Measurements from ENCODE around the gene CD180. TPM values are rescaled to one million over a fixed set of nuclear protein-coding genes. Genes with fewer than 3 reads are reported as not detected.
A peak's percentile ranks its signal among the peaks of the same experiment; 100 is the strongest.

Gene CD180
- total and polyA plus RNA-seq, 2 experiments from 2014 or later = 0.07 TPM; not detected in 1

DNA sequence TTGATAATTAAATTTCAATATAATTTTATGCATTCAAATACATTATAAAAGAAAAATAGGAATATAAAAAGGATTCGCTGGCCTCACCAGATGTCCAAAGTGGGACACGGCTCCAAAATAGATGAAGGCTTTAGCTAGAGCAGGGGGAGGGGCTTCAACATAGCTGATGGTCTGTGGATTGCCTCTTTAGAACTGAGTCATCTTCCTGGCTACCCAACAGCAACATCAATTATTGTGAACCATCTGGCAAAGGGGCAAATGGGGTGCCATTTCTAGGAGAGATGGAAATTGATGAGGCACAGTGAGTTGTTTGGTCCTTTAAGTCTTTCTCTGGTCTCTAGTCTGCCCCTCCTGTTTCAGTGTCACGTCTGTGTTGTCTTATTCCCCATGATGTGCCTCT lies 44.2 kb upstream of the CD180 start:
- no peaks in the 10 kb centered on the region for H4K20me1 ChIP-seq (ENCODE audit: insufficient read depth, poor library complexity, severe bottlenecking)
- H2AFZ ChIP-seq = no peak overlapping the region
- H3K9me2 ChIP-seq (replicated peaks; ENCODE audit: insufficient read depth) = no peaks in the 10 kb centered on the region
- no peaks in the 10 kb centered on the region for H3K36me3 ChIP-seq (replicated peaks; ENCODE audit: insufficient read depth, low read depth)
- H3K27ac ChIP-seq = no peak overlapping the region
- DNase-seq (ENCODE audit: low spot score) = no peak
- TF ChIP-seq EZH2phosphoT487 (IDR thresholded peaks at IDR 0.05; ENCODE audit: low read depth, severe bottlenecking, unreplicated experiment) = no peak
- no peak for TF ChIP-seq EZH2 (IDR thresholded peaks at IDR 0.05; ENCODE audit: borderline replicate concordance)
- TF ChIP-seq, protein P1, sequence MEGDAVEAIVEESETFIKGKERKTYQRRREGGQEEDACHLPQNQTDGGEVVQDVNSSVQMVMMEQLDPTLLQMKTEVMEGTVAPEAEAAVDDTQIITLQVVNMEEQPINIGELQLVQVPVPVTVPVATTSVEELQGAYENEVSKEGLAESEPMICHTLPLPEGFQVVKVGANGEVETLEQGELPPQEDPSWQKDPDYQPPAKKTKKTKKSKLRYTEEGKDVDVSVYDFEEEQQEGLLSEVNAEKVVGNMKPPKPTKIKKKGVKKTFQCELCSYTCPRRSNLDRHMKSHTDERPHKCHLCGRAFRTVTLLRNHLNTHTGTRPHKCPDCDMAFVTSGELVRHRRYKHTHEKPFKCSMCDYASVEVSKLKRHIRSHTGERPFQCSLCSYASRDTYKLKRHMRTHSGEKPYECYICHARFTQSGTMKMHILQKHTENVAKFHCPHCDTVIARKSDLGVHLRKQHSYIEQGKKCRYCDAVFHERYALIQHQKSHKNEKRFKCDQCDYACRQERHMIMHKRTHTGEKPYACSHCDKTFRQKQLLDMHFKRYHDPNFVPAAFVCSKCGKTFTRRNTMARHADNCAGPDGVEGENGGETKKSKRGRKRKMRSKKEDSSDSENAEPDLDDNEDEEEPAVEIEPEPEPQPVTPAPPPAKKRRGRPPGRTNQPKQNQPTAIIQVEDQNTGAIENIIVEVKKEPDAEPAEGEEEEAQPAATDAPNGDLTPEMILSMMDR (IDR thresholded peaks at IDR 0.05; ENCODE audit: poor library complexity) = no peak
- H3K4me1 ChIP-seq (ENCODE audit: insufficient read depth) = peaks cover 18% of the 10 kb centered on the region
- no peak overlapping the region for H3K4me2 ChIP-seq
- no peak overlapping the region for H3K4me3 ChIP-seq
- no peaks in the 10 kb centered on the region for H3K9me3 ChIP-seq (ENCODE audit: low read depth)
- 88% methylated on average over 3 of the region's 3 CpGs for WGBS (ENCODE audit: low lambda C conversion rate, missing lambda C conversion rate)
- H3K27me3 ChIP-seq = no peaks in the 10 kb centered on the region
- no peaks in the 10 kb centered on the region for H3K79me2 ChIP-seq

DNA sequence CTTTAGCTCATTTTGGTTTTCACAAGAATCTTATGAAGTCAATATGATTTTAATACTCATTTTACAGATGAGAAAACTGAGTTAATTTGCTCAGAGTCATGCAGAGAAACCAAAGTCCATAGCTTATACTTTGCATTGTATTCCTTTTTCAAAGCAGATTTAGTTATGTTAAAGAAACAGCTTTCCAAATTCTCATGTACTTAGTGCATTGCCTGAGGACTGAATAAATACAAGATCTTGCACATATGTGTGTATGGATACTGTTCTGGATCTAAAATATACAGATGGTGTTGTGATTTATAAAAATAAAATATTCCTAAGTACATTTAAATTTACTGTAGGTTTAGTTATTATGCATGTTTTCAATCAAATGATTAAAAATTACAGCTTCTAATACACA lies 43.5 kb upstream of the CD180 start:
- TF ChIP-seq, protein P1 (IDR thresholded peaks at IDR 0.05; ENCODE audit: poor library complexity) = no peak
- no peak for TF ChIP-seq EZH2phosphoT487 (IDR thresholded peaks at IDR 0.05; ENCODE audit: low read depth, severe bottlenecking, unreplicated experiment)
- no peak for TF ChIP-seq EZH2 (IDR thresholded peaks at IDR 0.05; ENCODE audit: borderline replicate concordance)
- no peaks in the 10 kb centered on the region for H3K79me2 ChIP-seq
- H3K4me3 ChIP-seq = no peak overlapping the region
- H3K27me3 ChIP-seq = no peaks in the 10 kb centered on the region
- H2AFZ ChIP-seq = no peak overlapping the region
- H3K9me3 ChIP-seq (ENCODE audit: low read depth) = no peaks in the 10 kb centered on the region
- no peak overlapping the region for H3K4me2 ChIP-seq
- DNase-seq (ENCODE audit: low spot score) = no peak
- H4K20me1 ChIP-seq (ENCODE audit: insufficient read depth, poor library complexity, severe bottlenecking) = no peaks in the 10 kb centered on the region
- peaks cover 26% of the 10 kb centered on the region for H3K4me1 ChIP-seq (ENCODE audit: insufficient read depth)
- no peak overlapping the region for H3K27ac ChIP-seq
- H3K36me3 ChIP-seq (replicated peaks; ENCODE audit: insufficient read depth, low read depth) = no peaks in the 10 kb centered on the region
- no peaks in the 10 kb centered on the region for H3K9me2 ChIP-seq (replicated peaks; ENCODE audit: insufficient read depth)

DNA sequence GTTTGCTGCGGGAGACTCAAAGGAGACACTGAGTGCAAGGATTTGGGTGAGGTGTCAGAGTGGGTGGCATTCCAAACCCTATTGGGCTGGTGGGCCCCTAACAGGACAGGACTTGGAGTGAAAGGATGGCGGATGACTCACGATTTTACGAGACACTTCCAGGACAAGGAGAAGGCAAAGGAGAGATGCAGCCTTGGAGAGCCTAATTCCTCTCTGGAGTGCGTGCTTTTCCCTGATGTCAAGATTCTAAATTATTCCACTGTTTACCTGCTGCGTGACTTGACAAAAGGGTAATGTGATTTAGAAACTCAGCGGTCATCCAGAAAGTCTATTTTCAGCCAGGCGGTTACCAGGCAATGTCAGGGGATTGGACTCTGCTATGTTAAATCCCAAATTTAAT lies 41.6 kb upstream of the CD180 start:
- Histone ChIP-seq H3K4me3 (no peak overlapping the region), H2AFZ (no peak overlapping the region), H3K9me3 (ENCODE audit: low read depth) (no peaks in the 10 kb centered on the region), H4K20me1 (ENCODE audit: insufficient read depth, poor library complexity, severe bottlenecking) (no peaks in the 10 kb centered on the region), H3K36me3 (replicated peaks; ENCODE audit: insufficient read depth, low read depth) (no peaks in the 10 kb centered on the region), H3K79me2 (no peaks in the 10 kb centered on the region), H3K27ac (peak overlapping the region; percentile 43), H3K9me2 (replicated peaks; ENCODE audit: insufficient read depth) (no peaks in the 10 kb centered on the region), H3K4me1 (ENCODE audit: insufficient read depth) (peaks cover 34% of the 10 kb centered on the region), H3K27me3 (no peaks in the 10 kb centered on the region), H3K4me2 (no peak overlapping the region)
- TF ChIP-seq EZH2phosphoT487 (IDR thresholded peaks at IDR 0.05; ENCODE audit: low read depth, severe bottlenecking, unreplicated experiment) (no peak), EZH2 (IDR thresholded peaks at IDR 0.05; ENCODE audit: borderline replicate concordance) (no peak)
- TF ChIP-seq, protein P1 (IDR thresholded peaks at IDR 0.05; ENCODE audit: poor library complexity) = no peak
- peak; percentile 39 for DNase-seq (ENCODE audit: low spot score)
- 53% methylated on average over 8 of the region's 8 CpGs for WGBS (ENCODE audit: low lambda C conversion rate, missing lambda C conversion rate)
